Measurements from ENCODE around the gene KIF21A.

Gene KIF21A

DNA sequence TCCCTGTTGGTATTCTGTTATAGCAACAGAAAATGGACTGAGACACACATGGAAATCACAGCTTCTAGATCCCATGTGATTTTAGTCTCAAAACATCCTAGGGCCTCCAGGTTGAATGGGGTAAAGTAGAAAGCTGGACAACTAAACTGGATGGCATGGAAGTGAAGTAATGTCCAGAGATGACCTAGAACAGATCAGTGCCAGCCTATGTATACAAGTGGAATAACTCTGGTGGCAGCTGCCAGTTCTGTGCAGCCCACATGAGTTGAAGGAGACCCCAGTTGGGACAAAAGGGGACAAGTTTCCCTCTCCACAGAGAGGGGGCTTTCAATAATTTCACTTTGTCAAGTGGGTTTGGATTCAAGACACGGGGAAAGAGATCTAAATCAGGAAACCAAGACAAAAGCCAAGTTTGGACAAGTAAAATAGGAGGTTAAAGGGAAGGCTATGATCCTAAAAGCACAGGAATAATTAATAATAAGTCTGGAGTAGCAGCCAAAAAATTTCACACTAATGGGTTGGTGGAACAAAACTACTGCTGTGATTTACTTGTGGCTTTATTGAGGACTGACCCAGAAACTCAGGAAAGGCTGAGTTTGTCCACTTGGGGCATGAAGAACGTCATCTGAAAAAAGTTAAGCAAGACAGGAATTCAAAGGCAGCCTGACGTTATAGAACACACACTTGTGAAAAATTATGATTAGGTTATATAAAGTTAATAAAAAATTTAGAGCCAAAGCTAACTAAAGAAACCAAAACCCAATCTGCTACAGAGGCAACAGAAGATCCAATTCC is 11.7 kb downstream of the KIF21A start:
- TF ChIP-seq, protein P1, sequence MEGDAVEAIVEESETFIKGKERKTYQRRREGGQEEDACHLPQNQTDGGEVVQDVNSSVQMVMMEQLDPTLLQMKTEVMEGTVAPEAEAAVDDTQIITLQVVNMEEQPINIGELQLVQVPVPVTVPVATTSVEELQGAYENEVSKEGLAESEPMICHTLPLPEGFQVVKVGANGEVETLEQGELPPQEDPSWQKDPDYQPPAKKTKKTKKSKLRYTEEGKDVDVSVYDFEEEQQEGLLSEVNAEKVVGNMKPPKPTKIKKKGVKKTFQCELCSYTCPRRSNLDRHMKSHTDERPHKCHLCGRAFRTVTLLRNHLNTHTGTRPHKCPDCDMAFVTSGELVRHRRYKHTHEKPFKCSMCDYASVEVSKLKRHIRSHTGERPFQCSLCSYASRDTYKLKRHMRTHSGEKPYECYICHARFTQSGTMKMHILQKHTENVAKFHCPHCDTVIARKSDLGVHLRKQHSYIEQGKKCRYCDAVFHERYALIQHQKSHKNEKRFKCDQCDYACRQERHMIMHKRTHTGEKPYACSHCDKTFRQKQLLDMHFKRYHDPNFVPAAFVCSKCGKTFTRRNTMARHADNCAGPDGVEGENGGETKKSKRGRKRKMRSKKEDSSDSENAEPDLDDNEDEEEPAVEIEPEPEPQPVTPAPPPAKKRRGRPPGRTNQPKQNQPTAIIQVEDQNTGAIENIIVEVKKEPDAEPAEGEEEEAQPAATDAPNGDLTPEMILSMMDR (IDR thresholded peaks at IDR 0.05; ENCODE audit: low read depth, low read length): no peak
- no peak for DNase-seq (ENCODE audit: extremely low read depth, low read depth)

DNA sequence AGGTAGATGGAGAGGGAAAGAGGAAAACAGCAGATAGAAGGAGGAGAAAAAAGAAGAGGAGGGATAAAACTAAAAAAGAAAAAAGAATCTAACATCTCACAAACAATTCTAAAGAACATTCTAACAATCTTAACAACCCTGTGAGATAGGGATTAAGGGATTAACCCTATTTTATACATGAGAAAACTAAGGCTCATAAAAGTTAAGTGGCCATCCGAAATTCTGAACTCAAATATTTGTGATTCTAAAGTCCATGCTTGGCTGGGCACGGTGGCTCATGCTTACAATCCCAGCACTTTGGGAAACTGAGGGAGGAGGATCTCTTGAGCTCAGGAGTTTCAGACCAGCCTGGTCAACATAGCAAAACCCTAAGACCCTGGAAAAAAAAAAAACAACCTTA is 13.1 kb downstream of the KIF21A start:
- TF ChIP-seq, protein P1 (IDR thresholded peaks at IDR 0.05; ENCODE audit: low read depth, low read length): no peak
- no peak for DNase-seq (ENCODE audit: extremely low read depth, low read depth)

DNA sequence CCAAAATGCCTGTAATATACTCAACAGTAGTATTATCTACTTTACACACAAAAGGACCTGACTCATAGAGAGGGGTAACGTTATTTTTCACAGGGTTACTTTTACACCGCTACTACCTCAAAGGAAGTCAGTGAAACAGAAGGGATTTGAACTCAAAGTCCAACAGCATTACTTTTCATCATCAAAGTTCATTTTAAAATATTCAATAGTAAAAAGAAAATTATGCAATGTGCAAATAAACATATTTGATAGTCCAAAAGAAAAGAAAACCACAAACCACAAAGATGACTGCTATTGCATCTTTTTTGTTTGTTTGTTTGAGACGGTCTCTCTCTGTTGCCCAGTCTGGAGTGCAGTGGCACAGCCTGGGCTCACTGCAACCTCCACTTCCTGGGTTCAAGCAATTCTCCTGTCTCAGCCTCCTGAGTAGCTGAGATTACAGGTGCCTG is 15.5 kb downstream of the KIF21A start:
- DNase-seq (ENCODE audit: extremely low read depth, low read depth): no peak
- TF ChIP-seq, protein P1 (IDR thresholded peaks at IDR 0.05; ENCODE audit: low read depth, low read length): no peak

DNA sequence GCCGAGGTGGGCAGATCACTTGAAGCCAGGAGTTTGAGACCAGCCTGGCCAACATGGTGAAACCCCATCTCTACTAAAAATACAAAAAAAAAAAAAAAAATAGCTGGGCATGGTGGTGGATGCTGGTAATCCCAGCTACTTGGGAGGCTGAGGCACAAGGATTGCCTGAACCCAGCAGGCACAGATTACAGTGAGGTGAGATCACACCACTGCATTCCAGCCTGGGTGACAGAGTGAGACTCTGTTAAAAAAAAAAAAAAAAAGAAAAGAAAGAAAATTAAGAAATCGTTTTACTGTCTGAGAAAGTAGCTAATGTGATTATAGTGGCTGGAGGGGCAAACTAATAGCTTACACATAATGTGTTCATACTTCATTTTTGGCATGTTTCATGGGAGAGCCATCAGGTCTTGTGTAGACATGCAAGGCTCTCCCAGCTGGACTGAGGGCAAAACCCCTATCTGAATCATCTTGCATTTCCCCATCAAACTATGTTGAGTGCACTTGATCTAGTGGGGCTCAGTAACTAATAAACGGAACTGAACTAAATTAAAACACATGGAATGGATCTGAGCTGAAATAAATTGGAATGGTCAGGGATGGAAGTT is 16.2 kb downstream of the KIF21A start:
- no peak for DNase-seq (ENCODE audit: extremely low read depth, low read depth)
- TF ChIP-seq, protein P1 (IDR thresholded peaks at IDR 0.05; ENCODE audit: low read depth, low read length): no peak

DNA sequence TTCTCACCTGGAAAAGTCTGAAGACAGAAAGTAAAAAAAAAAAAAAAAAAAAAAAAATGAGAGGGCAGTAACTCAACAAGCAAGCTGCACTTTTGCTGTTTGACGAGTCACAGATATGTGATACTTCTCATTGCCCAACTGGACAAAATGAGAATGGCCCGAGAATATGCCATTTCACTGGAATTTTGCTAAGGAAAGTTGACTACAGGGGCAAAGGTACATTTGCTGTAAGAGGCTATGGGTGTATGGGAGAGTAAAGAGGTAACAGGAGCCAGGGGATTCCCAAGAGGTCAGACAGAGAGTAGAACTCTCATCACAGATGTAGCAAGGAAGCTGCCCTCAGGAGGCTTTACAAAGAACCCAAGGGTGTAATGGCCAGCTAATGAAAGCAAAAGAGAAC is 22.9 kb downstream of the KIF21A start:
- no peak for DNase-seq (ENCODE audit: extremely low read depth, low read depth)
- TF ChIP-seq, protein P1 (IDR thresholded peaks at IDR 0.05; ENCODE audit: low read depth, low read length): no peak

DNA sequence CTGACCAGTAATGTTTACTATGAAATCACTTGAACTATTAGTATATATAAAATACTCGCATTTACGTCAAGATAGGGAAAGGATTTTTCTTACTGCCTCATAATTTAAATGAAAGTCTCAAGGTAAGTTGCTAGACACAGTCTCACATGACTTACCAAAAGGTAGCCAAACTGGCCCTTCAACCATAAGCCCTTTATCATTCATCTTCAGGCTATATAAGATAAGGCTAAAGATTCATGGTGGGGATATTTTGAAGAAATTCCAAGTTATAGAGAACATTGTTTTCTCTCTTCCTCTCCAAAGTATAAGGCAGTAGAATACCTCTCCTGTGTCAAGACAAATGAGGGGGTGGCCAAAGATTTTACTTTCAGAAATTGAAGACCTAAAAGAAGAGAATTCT is 23.4 kb downstream of the KIF21A start:
- DNase-seq (ENCODE audit: extremely low read depth, low read depth): no peak
- TF ChIP-seq, protein P1 (IDR thresholded peaks at IDR 0.05; ENCODE audit: low read depth, low read length): no peak

DNA sequence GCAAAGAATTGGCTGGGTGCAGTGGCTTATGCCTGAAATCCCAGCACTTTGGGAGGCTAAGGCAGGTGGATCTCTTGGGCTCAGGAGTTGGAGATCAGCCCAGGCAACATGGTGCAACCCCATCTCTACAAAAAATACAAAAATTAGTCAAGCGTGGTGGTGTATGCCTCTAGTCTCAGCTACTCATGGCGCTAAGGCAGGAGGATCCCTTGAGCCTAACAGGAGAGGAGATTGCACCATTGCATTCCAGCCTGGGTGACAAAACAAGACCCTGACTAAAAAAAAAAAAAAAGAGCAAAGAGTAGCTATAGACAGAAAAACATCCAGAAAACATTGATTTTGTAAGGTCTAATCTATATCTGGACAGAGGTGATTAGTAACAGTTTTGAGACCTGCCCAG is 25.0 kb downstream of the KIF21A start:
- no peak for DNase-seq (ENCODE audit: extremely low read depth, low read depth)
- TF ChIP-seq, protein P1 (IDR thresholded peaks at IDR 0.05; ENCODE audit: low read depth, low read length): no peak

All from AG09319 (cell line).